ENCODE data around the gene DHTKD1.

The DHTKD1 gene, protein sequence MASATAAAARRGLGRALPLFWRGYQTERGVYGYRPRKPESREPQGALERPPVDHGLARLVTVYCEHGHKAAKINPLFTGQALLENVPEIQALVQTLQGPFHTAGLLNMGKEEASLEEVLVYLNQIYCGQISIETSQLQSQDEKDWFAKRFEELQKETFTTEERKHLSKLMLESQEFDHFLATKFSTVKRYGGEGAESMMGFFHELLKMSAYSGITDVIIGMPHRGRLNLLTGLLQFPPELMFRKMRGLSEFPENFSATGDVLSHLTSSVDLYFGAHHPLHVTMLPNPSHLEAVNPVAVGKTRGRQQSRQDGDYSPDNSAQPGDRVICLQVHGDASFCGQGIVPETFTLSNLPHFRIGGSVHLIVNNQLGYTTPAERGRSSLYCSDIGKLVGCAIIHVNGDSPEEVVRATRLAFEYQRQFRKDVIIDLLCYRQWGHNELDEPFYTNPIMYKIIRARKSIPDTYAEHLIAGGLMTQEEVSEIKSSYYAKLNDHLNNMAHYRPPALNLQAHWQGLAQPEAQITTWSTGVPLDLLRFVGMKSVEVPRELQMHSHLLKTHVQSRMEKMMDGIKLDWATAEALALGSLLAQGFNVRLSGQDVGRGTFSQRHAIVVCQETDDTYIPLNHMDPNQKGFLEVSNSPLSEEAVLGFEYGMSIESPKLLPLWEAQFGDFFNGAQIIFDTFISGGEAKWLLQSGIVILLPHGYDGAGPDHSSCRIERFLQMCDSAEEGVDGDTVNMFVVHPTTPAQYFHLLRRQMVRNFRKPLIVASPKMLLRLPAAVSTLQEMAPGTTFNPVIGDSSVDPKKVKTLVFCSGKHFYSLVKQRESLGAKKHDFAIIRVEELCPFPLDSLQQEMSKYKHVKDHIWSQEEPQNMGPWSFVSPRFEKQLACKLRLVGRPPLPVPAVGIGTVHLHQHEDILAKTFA

DNA sequence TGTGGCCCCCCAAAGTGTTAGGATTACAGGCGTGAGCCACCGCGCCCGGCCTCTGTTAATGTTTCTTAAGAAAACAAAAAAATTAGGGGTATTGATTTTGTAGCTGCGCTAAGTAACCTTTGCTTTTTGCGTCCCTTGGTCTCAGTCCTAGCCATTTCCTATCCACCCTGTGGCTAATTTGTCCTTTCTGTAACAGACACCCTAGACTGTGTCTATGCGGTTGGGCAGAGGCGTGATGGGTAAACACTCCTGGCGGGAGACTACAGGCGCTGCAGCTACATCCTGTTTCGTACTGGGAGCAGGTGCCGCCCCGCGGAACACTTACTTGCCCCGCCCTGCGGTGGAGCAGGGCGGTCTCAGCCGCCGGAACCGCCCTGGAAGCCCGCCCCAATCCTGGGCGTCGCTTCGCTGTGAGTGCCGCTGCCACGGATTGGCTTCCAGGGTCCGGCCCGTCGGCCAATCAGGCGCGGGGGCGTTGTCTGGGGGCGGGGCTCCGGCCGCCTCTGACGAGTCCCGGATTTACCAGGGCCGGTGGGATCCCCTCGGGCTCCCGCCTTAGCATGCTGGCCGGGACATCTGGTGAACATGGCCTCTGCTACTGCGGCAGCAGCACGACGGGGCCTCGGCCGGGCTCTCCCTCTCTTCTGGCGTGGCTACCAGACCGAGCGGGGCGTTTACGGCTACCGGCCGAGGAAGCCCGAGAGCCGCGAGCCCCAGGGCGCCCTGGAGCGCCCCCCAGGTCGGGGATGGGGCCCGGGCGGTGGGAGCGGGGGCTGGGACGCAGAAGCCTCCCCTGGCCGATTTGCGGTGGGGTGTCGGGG, at the start of gene DHTKD1:
Gene DHTKD1 (plus strand): TSS at position 506 of the 821 bp plus-strand sequence. CDS start 80 bp downstream, at position 586.
- DNase-seq (ENCODE audit: extremely low read depth, low read depth), result peak; percentile 91
- TF ChIP-seq, protein P1, sequence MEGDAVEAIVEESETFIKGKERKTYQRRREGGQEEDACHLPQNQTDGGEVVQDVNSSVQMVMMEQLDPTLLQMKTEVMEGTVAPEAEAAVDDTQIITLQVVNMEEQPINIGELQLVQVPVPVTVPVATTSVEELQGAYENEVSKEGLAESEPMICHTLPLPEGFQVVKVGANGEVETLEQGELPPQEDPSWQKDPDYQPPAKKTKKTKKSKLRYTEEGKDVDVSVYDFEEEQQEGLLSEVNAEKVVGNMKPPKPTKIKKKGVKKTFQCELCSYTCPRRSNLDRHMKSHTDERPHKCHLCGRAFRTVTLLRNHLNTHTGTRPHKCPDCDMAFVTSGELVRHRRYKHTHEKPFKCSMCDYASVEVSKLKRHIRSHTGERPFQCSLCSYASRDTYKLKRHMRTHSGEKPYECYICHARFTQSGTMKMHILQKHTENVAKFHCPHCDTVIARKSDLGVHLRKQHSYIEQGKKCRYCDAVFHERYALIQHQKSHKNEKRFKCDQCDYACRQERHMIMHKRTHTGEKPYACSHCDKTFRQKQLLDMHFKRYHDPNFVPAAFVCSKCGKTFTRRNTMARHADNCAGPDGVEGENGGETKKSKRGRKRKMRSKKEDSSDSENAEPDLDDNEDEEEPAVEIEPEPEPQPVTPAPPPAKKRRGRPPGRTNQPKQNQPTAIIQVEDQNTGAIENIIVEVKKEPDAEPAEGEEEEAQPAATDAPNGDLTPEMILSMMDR (IDR thresholded peaks at IDR 0.05; ENCODE audit: low read depth, low read length), result peak; percentile 12; the same call in 1 of the 2 replicates

DNA sequence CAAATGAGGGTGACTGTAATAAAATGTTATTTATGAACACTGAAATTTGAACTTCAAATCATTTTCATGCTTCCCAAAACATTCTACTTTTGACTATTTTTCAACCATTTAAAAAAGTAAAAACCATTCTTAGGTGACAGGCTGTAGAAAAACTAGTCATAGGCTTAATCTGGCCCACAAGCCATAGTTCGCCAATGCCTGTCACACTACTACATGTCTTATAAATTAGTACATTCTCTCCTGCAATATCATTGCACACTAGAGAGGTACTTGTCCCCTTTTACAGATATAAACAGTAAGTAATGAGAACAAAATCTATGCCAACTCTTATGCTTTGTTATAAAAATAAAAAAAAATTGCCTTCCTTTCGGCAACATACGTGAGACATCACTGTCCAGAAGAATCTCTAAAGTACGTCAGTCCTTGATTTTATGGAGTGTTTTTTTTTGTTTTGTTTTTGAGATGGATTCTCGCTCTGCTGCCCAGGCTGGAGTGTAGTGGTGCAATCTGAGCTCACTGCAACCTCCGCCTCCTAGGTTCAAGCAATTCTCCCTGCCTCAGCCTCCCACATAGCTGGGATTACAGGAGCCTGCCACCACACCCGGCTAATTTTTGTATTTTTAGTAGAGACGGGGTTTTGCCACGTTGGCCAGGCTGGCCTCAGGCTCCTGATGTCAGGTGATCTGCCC, 49.3 kb upstream of the DHTKD1 start:
- no peak for DNase-seq (ENCODE audit: extremely low read depth, low read depth)
- TF ChIP-seq, protein P1 (IDR thresholded peaks at IDR 0.05; ENCODE audit: low read depth, low read length), result no peak

DNA sequence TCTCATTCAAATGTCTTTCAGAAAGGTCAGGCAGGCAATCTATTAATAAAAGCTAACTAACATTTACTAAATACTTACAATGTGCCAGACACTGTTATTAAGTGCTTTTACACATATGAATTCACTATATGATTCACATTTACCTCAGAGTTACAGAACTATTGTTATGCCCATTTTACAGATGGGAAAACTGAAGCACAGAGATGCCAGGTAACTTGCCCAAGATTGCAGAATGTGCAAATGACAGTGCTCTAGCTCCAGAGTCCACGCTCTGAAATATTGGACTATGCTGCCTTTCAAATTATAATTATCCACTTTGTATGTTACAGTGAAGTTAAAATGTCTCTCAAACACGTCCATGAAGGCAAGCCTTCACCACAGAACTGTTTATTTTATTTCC, 48.2 kb upstream of the DHTKD1 start:
- TF ChIP-seq, protein P1 (IDR thresholded peaks at IDR 0.05; ENCODE audit: low read depth, low read length), result no peak

DNA sequence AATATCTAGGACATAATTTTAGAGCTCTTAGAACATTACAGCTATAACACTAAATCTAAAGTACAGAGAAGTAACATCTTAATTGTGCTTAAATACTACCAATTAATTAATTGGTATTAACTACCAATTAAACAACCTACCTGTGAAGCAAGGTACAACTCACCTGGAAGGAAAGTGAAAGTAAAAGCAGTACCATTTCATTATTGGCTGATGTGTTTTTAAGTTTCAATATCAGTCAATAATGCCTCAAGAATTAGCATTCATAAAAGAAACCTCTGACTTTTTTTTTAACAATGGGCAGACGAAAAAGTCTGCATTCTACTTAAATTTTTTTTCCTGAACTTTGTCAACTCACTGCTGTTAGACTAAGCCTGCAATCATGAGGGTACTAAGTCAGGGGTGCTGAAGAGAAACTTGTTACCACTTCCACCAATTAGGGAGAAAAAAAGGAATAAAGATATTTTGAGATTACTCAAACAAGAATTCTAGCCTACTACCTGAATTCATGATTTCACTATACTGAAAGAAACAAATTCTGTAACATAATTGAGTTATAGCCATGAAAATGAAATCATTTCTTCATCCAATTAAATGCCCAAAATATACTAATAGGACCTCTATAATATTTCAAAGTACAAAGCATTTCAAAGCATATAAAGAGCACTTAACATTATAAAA, 46.0 kb upstream of the DHTKD1 start:
- DNase-seq (ENCODE audit: extremely low read depth, low read depth), result no peak

More for the DNA sequence above, 48.2 kb upstream of the DHTKD1 start:
- no peak for DNase-seq (ENCODE audit: extremely low read depth, low read depth)

DNA sequence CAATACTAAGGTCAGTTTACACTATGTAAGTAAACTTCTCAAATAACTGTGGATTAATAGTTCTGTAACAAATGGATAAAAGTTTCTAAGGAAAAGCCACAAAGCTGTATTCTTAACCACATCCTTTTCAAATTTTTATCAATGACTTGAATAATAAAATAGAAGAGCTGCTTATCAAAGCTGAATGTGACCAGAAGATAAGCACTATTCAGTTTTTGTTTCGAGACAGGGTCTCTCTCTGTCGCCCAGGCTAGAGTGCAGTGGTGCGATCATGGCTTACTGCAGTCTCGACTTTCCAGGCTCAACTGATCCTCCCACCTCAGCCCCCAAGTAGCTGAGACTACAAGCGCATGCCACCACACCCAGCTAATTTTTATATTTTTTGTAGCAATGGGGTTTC, 43.2 kb upstream of the DHTKD1 start:
- no peak for DNase-seq (ENCODE audit: extremely low read depth, low read depth)
- TF ChIP-seq, protein P1 (IDR thresholded peaks at IDR 0.05; ENCODE audit: low read depth, low read length), result no peak

More for the DNA sequence above, 46.0 kb upstream of the DHTKD1 start:
- TF ChIP-seq, protein P1 (IDR thresholded peaks at IDR 0.05; ENCODE audit: low read depth, low read length), result no peak

DNA sequence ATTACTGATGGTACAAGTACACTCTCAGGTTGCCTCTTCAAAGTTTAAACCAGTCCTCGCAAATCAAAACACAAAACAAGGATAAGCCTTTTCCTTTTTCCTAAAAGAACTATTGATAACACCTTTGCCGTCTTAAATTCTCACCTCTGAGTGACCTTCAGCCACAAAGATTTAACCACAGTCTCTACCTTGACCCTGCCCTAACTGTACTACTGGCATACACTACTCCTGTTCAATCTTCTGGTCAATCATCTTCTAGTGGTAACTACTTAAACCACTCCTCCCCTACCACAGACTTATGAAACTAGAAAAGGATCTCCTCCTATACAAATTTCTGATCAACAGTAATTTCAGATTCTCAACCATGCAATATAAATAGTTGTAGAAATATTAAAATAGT, 41.2 kb upstream of the DHTKD1 start:
- TF ChIP-seq, protein P1 (IDR thresholded peaks at IDR 0.05; ENCODE audit: low read depth, low read length), result no peak
- DNase-seq (ENCODE audit: extremely low read depth, low read depth), result no peak
